ENCODE measurements around the gene ILDR1. TPM values are rescaled to one million over a fixed set of nuclear protein-coding genes. Genes with fewer than 3 reads are reported as not detected.

ILDR1 gene
- total RNA-seq: 10 to 100 TPM in 2 of 4 donors, 1 to 10 TPM in 2; 4.3 to 12.0 (median 8.7) TPM

DNA sequence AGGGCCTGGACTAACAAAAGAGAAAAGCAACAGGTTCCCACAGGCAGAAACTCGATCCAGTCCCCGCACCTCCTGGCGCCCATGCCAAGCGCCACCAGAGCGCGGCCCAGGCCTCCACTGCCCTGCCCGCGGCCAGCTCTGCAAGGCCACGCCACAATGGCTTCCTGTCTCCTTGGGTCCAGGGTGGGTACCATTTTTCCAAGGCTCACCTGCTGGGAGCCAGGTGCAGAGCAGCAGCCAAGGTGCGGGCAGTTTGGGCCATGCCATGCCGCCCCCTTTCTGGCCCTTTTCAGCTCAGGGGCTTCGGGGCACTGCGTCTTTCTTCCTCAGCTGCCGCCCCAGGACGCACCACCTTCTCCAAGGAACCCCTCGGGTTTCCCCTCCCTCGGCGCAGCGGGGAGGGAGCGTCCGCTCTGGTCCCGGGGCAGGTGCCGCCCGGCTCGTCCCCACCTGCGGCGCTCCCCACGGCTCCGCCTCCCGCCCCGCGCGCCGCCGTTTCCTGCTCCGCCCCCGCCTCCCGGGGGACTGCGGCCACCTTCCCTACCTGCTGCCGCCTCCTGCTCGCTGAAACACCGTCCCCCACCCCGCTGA lies at the start of gene ILDR1:
Gene ILDR1, minus strand, starts transcription at position 437 of the 591 bp plus-strand sequence. Its CDS starts 170 bp downstream, at position 267.
- TF ChIP-seq, protein P1, sequence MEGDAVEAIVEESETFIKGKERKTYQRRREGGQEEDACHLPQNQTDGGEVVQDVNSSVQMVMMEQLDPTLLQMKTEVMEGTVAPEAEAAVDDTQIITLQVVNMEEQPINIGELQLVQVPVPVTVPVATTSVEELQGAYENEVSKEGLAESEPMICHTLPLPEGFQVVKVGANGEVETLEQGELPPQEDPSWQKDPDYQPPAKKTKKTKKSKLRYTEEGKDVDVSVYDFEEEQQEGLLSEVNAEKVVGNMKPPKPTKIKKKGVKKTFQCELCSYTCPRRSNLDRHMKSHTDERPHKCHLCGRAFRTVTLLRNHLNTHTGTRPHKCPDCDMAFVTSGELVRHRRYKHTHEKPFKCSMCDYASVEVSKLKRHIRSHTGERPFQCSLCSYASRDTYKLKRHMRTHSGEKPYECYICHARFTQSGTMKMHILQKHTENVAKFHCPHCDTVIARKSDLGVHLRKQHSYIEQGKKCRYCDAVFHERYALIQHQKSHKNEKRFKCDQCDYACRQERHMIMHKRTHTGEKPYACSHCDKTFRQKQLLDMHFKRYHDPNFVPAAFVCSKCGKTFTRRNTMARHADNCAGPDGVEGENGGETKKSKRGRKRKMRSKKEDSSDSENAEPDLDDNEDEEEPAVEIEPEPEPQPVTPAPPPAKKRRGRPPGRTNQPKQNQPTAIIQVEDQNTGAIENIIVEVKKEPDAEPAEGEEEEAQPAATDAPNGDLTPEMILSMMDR (IDR thresholded peaks at IDR 0.05): peak in 1 of 6 experiments; percentile 10
- peak in 1 of 2 donors; percentile 61 for TF ChIP-seq POLR2A (IDR thresholded peaks at IDR 0.05)
- H3K27ac ChIP-seq: peak within 1 kb of the TSS; percentile 34 to 43 (median 34)
- intact Hi-C loops (cut with DNase I): no loop called here
- no peaks in the 10 kb centered on the region for H3K27me3 ChIP-seq
- H3K4me3 ChIP-seq (replicated peaks in 1 of 3): peak within 1 kb of the TSS; percentile 22 to 56 (median 47)
- DNase-seq: peak; percentile 71 to 80
- H3K9me3 ChIP-seq: no peaks in the 10 kb centered on the region
- H3K36me3 ChIP-seq: no peaks in the 10 kb centered on the region
- peaks cover 0 to 4% of the 10 kb centered on the region in 2 donors for H3K4me1 ChIP-seq
- WGBS, 2 donors: 1 to 6% methylated on average over 22 to 27 of the region's 43 CpGs

DNA sequence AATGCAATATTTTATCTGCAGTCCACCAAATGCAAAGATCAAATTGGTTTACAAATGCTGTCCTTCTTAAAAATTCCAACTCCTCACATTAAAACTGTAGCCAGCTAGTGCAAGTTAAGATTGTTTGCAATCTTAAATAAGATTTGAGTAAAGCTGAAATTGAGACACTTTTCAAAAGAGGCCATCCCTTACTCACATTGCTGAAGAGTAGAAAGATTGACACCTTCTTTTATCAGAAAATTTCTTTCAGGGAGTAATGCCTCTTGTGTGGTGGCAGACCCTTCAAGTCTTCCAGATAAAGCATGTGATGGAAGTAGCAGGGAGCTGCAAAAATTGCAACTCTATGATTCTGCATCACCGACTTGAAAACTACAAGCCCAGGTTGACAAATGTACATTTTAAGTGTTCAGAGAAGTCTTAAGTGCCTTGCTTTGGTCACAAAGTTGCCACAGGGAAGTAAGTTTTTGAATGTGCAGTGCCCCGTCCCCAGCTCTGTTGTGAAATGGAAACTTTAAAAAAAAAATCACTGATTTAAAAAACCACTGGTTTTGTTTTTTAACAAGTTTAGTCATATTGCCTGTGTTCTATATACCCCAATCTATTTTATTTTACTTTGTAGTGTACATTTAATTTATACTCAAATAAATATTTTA lies 45.7 kb upstream of the ILDR1 start:
- H3K27me3 ChIP-seq: no peaks in the 10 kb centered on the region
- H3K4me3 ChIP-seq (replicated peaks in 1 of 3): no peak overlapping the region
- H3K36me3 ChIP-seq: no peaks in the 10 kb centered on the region
- no peak for DNase-seq
- no peaks in the 10 kb centered on the region for H3K4me1 ChIP-seq
- TF ChIP-seq, protein P1 (IDR thresholded peaks at IDR 0.05): no peak
- no peak for TF ChIP-seq POLR2A (IDR thresholded peaks at IDR 0.05)
- no peaks in the 10 kb centered on the region for H3K9me3 ChIP-seq
- intact Hi-C loops (cut with DNase I): no loop called here
- H3K27ac ChIP-seq: no peak overlapping the region
- 30 to 51% methylated on average over 2 of the region's 2 CpGs for WGBS, 2 donors

DNA sequence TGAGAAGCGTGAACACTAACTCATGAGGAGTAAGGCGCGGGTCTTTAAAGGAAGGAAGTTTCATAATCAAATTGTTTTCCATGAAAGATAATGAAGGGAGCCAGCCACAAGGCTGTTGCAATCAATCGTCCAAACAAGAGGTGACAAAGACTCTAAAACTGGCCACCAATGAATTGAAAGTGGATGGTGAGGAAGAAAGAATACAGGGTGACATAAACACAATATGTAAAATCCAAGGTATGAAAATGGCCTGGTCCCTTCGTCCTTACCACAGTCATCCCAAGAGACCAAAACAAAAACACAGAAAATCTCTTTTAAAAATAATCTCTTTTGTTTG lies 45.1 kb upstream of the ILDR1 start:
- Histone ChIP-seq H3K27ac (no peak overlapping the region), H3K4me1 (no peaks in the 10 kb centered on the region), H3K9me3 (no peaks in the 10 kb centered on the region), H3K36me3 (no peaks in the 10 kb centered on the region), H3K27me3 (no peaks in the 10 kb centered on the region), H3K4me3 (replicated peaks in 1 of 3) (no peak overlapping the region)
- 65 to 79% methylated on average over 5 of the region's 5 CpGs for WGBS, 2 donors
- no peak for DNase-seq
- no peak for TF ChIP-seq POLR2A (IDR thresholded peaks at IDR 0.05)
- TF ChIP-seq, protein P1 (IDR thresholded peaks at IDR 0.05): no peak
- intact Hi-C loops (cut with DNase I): no loop called here

DNA sequence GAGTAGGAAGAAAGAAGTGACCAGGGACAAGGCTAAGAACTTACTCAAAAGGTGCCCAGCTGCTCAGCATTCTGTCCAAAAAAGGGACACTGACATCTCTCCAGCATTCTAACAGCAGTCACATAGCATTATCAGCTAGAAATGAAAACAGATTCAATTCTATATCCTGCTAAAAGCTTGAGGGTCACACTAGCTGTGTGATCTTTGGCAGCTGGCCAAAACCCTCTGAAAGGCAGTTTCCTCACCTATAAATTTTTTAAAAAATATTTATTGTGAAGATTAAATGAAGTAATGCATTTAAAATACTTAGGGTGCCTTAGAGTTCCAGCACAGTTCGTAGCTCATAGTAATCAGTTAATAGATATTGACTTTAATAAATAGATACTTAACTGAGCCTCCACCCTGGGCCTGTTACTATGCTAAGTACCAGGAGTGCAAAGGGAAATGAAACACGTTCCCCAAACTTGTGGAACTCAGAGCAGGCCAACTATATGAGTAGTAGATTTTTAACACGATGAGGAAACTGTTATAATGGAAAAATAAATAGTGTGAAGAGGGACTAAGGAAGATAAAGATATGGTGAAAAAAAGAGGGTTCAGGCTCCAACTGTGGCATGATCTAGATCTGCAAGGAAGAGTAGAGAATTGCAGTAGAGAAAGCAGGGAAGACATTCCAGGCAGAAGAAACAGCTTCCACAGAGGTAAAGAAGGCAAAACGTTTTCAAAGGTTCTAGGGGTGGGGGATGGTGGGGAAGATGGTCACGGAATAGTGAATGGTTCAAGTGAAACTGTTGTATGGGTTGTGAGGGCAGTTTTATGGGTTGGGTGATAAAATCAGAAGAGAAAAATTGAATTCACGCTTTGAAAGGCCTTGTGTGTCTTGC lies 44.5 kb upstream of the ILDR1 start:
- no peaks in the 10 kb centered on the region for H3K9me3 ChIP-seq
- no peaks in the 10 kb centered on the region for H3K4me1 ChIP-seq
- no peak overlapping the region for H3K4me3 ChIP-seq (replicated peaks in 1 of 3)
- no peak for TF ChIP-seq POLR2A (IDR thresholded peaks at IDR 0.05)
- TF ChIP-seq, protein P1 (IDR thresholded peaks at IDR 0.05): no peak
- no peaks in the 10 kb centered on the region for H3K36me3 ChIP-seq
- intact Hi-C loops (cut with DNase I): no loop called here
- WGBS, 2 donors: 60 to 69% methylated on average over 6 of the region's 6 CpGs
- H3K27me3 ChIP-seq: no peaks in the 10 kb centered on the region
- DNase-seq: no peak
- no peak overlapping the region for H3K27ac ChIP-seq

All from thyroid gland (tissue), 4 donors.